PC-9 (cell line): ENCODE results near the gene N4BP2L2. TPM values are rescaled to one million over a fixed set of nuclear protein-coding genes. Genes with fewer than 3 reads are reported as not detected.

ENCODE experiments used
- BruUV-seq: library from RNA; stranded (reverse); fragments of 400-500 nt; replicated peaks from 2 replicates; lab custom pipeline; 2021; lab: Mats Ljungman, UMichigan
- CTCF ChIA-PET: fragments of 300-600 bp; sonication (Branson Sonifier 250); formaldehyde crosslinking; loops from one replicate; lab custom pipeline; 2022; ENCODE audit warnings: antibody characterized with exemption; lab: Charles Lee
- POLR2A ChIA-PET: fragments of 300-600 bp; sonication (Branson Sonifier 250); formaldehyde crosslinking; loops from one replicate; lab custom pipeline; 2022; ENCODE audit warnings: antibody characterized with exemption; ENCODE audit not compliant: unreplicated experiment; lab: Charles Lee
- DNase-seq, 2 experiments: peaks; one replicate each; pipeline versions ENCODE4 v3.0.0 to v3.0.0-alpha.2; 2015 to 2022; ENCODE audit warnings: mixed read lengths in 1 of 2
- H2AFZ ChIP-seq: fragments of 200-600 bp; sonication (generic); 2 replicates; pipeline ENCODE4 v1.8.1; 2017; ENCODE audit warnings: antibody characterized with exemption
- H3F3A ChIP-seq: fragments of 200-600 bp; sonication (generic); 2 replicates; pipeline ENCODE4 v1.8.1; 2017; ENCODE audit warnings: antibody characterized with exemption, mild to moderate bottlenecking, low read depth; ENCODE audit not compliant: insufficient read depth
- H3K27ac ChIP-seq: fragments of 200-600 bp; sonication (generic); 2 replicates; pipeline ENCODE4 v1.6.1; 2016; ENCODE audit warnings: mixed run types
- H3K27me3 ChIP-seq: fragments of 200-600 bp; sonication (generic); 2 replicates; pipeline ENCODE4 v1.6.1; 2016; ENCODE audit warnings: low read depth, mixed run types; ENCODE audit not compliant: insufficient read depth
- H3K36me3 ChIP-seq: fragments of 200-600 bp; sonication (generic); 2 replicates; pipeline ENCODE4 v1.6.1; 2016; ENCODE audit warnings: low read depth, mixed run types
- H3K4me1 ChIP-seq: fragments of 200-600 bp; sonication (generic); replicated peaks from 2 replicates; pipeline ENCODE4 v1.6.1; 2016; ENCODE audit warnings: mixed run types; ENCODE audit not compliant: insufficient read depth
- H3K4me2 ChIP-seq: fragments of 200-600 bp; sonication (generic); 2 replicates; pipeline ENCODE4 v1.6.1; 2017; ENCODE audit warnings: mixed run types
- H3K4me3 ChIP-seq: fragments of 200-600 bp; sonication (generic); 2 replicates; pipeline ENCODE4 v1.6.1; 2016; ENCODE audit warnings: mixed run types
- H3K79me2 ChIP-seq: fragments of 200-600 bp; sonication (generic); 2 replicates; pipeline ENCODE4 v1.6.1; 2017; ENCODE audit warnings: low read depth, mixed run types
- H3K9me2 ChIP-seq: fragments of 200-600 bp; sonication (generic); 2 replicates; pipeline ENCODE4 v1.8.1; 2017; ENCODE audit warnings: mild to moderate bottlenecking; ENCODE audit not compliant: insufficient read depth
- H3K9me3 ChIP-seq: fragments of 200-600 bp; sonication (generic); 2 replicates; pipeline ENCODE4 v1.8.1; 2016; ENCODE audit warnings: low read depth; ENCODE audit not compliant: insufficient read depth
- H4K20me1 ChIP-seq: fragments of 200-600 bp; sonication (generic); 2 replicates; pipeline ENCODE4 v1.8.1; 2017; ENCODE audit not compliant: insufficient read depth
- CTCF ChIP-seq: fragments of 200-600 bp; sonication (generic); conservative IDR thresholded peaks from 2 replicates; pipeline ENCODE4 v1.6.1; 2017; ENCODE audit warnings: mixed run types, antibody characterized with exemption, mild to moderate bottlenecking, moderate library complexity
- EZH2 ChIP-seq: fragments of 200-600 bp; sonication (generic); IDR thresholded peaks from 2 replicates; pipeline ENCODE4 v1.8.0; 2017; ENCODE audit warnings: antibody characterized with exemption, low read depth
- intact Hi-C: fragments of 100-400 bp; cut with micrococcal nuclease; formaldehyde crosslinking; loops from one replicate; pipeline ENCODE4 v1.10.0; 2022; ENCODE audit not compliant: unreplicated experiment
- total RNA-seq: library from RNA; stranded (reverse); gene quantifications from 2 replicates; pipeline ENCODE4 v1.2.3, GENCODE V29; 2021

The N4BP2L2 gene
- total RNA-seq, 1 experiment from 2014 or later = 81.3 TPM

DNA sequence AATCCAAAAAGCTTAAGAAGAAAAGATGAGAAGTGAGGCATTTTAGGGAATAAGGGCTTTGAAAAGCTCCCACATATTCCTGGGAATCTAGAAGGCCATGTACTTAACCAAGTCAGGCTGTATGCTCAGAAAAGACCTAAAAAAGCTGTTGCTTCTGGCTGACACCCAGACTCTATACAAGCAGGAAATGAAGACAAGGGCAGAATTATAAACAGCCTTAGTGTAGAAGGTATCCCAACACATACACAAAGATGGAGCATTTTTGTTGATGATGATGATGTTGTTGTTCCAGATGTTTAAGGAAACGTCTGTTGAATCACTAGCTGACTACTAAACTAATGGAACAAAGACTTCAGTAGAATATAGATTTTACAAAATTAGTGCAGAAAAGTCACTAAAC, 84.6 kb downstream of the N4BP2L2 start:
- CTCF ChIA-PET = no interaction called here
- Histone ChIP-seq H3K9me2 (no peaks in the 10 kb centered on the region; the same call in 1 of the 2 replicates), H3K36me3 (peaks cover 2% of the 10 kb centered on the region; the same call in 1 of the 2 replicates), H3K4me2 (no peak overlapping the region), H3K79me2 (no peaks in the 10 kb centered on the region), H4K20me1 (no peaks in the 10 kb centered on the region), H3K4me1 (no peaks in the 10 kb centered on the region), H3K27ac (no peak overlapping the region), H3K9me3 (peaks cover 12% of the 10 kb centered on the region), H2AFZ (no peak overlapping the region), H3K27me3 (no peaks in the 10 kb centered on the region), H3F3A (no peaks in the 10 kb centered on the region), H3K4me3 (no peak overlapping the region)
- POLR2A ChIA-PET = no interaction called here
- DNase-seq = no peak
- intact Hi-C loops = no loop called here
- BruUV-seq = no TSS peak
- TF ChIP-seq EZH2 = no peak
- TF ChIP-seq CTCF = no peak

DNA sequence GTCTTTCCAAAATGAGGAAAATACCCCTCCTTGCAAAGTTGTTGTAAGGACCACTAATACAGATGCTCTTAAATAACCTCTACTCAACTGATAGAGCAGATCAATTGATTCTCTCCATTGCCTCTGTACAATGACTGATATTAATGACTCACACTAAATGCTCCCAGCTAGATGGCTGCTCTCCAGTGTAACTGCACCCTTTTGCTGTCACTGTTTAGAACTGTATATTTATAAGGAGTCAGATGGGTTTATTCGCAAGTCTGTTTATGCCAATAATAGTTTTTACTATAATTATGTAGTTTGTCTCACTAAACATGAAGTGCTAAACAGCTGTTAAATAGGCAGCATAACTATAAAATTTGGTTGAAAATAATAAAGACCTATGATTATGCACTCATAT, 89.6 kb downstream of the N4BP2L2 start:
- no peak overlapping the region for H2AFZ ChIP-seq
- H3K4me3 ChIP-seq = no peak overlapping the region
- H3K4me1 ChIP-seq = no peaks in the 10 kb centered on the region
- no peak for TF ChIP-seq EZH2
- no peak for TF ChIP-seq CTCF
- no peak overlapping the region for H3K4me2 ChIP-seq
- no TSS peak for BruUV-seq
- no peaks in the 10 kb centered on the region for H3K9me3 ChIP-seq
- intact Hi-C loops = no loop called here
- no peaks in the 10 kb centered on the region; the same call in 1 of the 2 replicates for H3K9me2 ChIP-seq
- no peaks in the 10 kb centered on the region for H3F3A ChIP-seq
- H3K79me2 ChIP-seq = no peaks in the 10 kb centered on the region
- H3K36me3 ChIP-seq = no peaks in the 10 kb centered on the region
- CTCF ChIA-PET = no interaction called here
- no peaks in the 10 kb centered on the region for H4K20me1 ChIP-seq
- H3K27me3 ChIP-seq = no peaks in the 10 kb centered on the region
- DNase-seq = no peak
- POLR2A ChIA-PET = no interaction called here
- no peak overlapping the region for H3K27ac ChIP-seq

DNA sequence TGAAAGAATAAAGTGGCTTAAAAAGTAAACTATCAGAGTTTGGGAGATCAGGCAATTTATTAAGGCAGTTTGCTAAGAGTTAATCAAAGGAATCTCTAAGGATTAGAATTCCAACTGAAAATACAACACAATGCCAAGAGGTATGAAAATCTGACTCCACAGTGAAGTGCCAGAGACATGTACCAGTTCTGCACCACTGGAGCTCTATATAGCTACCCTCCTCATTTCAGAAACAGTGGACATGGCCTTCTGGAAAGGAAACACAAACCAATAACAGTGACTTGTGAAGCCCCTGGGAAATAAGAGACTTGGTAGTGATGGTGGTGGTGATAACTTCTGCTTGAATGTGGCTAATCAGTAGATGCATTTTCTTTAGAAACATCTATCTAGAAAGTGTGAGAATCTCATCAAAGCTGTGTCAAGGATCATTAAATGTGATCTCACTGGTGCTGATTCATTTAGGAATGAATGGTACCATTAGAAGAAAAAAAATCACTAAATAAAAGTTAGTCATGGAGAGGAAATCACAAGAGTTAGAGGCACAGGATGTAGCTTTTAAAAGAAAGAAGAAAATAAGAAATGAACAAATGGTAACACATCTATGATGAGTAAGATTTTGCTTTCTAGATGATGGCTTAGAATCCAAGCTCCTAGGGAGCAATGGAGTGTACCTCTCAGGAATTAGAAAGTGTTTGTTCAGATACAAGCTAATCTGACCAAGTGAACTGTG, 90.5 kb downstream of the N4BP2L2 start:
- Histone ChIP-seq H3K4me1 (no peaks in the 10 kb centered on the region), H4K20me1 (no peaks in the 10 kb centered on the region), H3K4me3 (no peak overlapping the region), H3K9me2 (no peaks in the 10 kb centered on the region; the same call in 1 of the 2 replicates), H3K27me3 (no peaks in the 10 kb centered on the region), H3K79me2 (no peaks in the 10 kb centered on the region), H3K9me3 (no peaks in the 10 kb centered on the region), H3K36me3 (no peaks in the 10 kb centered on the region), H3K27ac (no peak overlapping the region), H3K4me2 (no peak overlapping the region), H3F3A (no peaks in the 10 kb centered on the region), H2AFZ (no peak overlapping the region)
- ChIA-PET CTCF (no interaction called here), POLR2A (no interaction called here)
- TF ChIP-seq CTCF (no peak), EZH2 (no peak)
- no TSS peak for BruUV-seq
- DNase-seq = no peak
- intact Hi-C loops = no loop called here
